Muscle of leg (tissue), 11 donors: ENCODE results near the gene TSPAN18. TPM values are rescaled to one million over a fixed set of nuclear protein-coding genes. Genes with fewer than 3 reads are reported as not detected.

Source experiments
- DNase-seq: peaks from one replicate; pipeline ENCODE4 v3.0.0; 2013
- H3K27ac ChIP-seq: one replicate; pipeline ENCODE4 v1.5.1; 2013; ENCODE audit warnings: mild to moderate bottlenecking, low read length, control low read depth
- H3K27me3 ChIP-seq: one replicate; pipeline ENCODE4 v1.6.1; 2013; ENCODE audit warnings: low read length; ENCODE audit not compliant: control insufficient read depth, insufficient read depth
- H3K36me3 ChIP-seq: one replicate; pipeline ENCODE4 v1.6.1; 2013; ENCODE audit warnings: low read length; ENCODE audit not compliant: control insufficient read depth, insufficient read depth
- H3K4me1 ChIP-seq: one replicate; pipeline ENCODE4 v1.6.1; 2013; ENCODE audit warnings: low read length; ENCODE audit not compliant: control insufficient read depth, insufficient read depth
- H3K4me3 ChIP-seq: one replicate; pipeline ENCODE4 v1.5.1; 2013; ENCODE audit warnings: low read length, control low read depth
- H3K9me3 ChIP-seq: replicated peaks from 2 replicates; pipeline ENCODE4 v1.6.1; 2013; ENCODE audit warnings: low read depth, low read length; ENCODE audit not compliant: control insufficient read depth
- WGBS: methylation state at CpG from one replicate; pipeline ENCODE4 v1.1.5; 2013; ENCODE audit warnings: missing lambda C conversion rate; ENCODE audit not compliant: insufficient coverage; 5-methylcytosine and 5-hydroxymethylcytosine counted together
- polyA plus RNA-seq, 8 donors: library from polyadenylated mRNA; unstranded; fragments of 120-200 nt; gene quantifications; one replicate each; pipeline versions ENCODE4 v1.2.1 to v1.2.3, GENCODE V29; 2013; ENCODE audit warnings: inconsistent platforms in 1 of 8, low replicate concordance in 1 of 8; ENCODE audit not compliant: insufficient read length in 8 of 8, insufficient read depth in 1 of 8
- total RNA-seq: library from RNA; stranded (reverse); fragments of 120-200 nt; gene quantifications from one replicate; pipeline ENCODE4 v1.2.4, GENCODE V29; 2013

Gene TSPAN18
- total and polyA plus RNA-seq, 9 donors: 15.2 to 63.9 (median 44.0) TPM

DNA sequence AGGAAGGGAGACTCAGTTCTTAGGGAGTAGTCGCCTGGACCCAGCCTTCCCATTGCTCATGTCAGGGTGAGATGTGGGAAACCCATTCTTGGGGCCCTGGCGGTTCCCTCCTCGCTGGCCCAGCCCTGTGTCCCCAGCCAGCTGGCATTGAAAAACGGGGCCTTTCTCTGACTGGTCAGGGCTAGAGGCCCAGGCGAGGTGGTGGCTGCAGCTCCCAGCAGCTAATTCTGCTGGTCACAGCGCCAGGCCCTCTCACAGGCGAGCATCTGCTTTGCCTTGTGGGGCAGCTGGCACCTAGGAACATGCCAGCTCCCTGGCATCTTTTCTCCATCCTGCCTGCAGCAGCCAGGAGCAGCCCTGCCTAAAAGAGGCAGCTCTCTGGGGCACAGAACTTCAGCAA is 20.1 kb downstream of the TSPAN18 start:
- 55% methylated on average over 4 of the region's 7 CpGs for WGBS
- peaks cover 52% of the 10 kb centered on the region for H3K4me1 ChIP-seq
- no peaks in the 10 kb centered on the region for H3K27me3 ChIP-seq
- no peaks in the 10 kb centered on the region for H3K9me3 ChIP-seq
- no peak overlapping the region for H3K4me3 ChIP-seq
- H3K27ac ChIP-seq: no peak overlapping the region
- H3K36me3 ChIP-seq: no peaks in the 10 kb centered on the region
- DNase-seq: peak; percentile 70

DNA sequence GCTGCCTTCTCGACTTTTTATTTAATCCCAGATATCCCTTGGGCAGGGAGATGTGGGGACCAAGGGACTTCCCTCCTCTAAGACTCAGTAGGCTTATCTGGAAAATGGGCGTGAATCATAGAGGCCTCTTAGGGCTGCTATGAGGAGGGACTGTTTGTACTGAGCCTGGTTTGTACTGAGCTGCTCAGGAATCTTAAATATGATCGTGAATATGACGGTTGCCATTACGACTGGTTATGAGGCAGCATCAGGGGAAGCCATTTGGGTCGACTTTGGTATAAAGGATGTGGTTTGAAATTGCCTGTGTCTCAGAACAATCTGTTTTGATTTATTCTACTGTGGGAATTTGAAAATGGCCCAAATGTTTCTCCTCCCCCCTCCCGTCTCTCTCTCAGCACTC is 20.6 kb downstream of the TSPAN18 start:
- no peaks in the 10 kb centered on the region for H3K27me3 ChIP-seq
- H3K9me3 ChIP-seq: no peaks in the 10 kb centered on the region
- WGBS: 55% methylated on average over 6 of the region's 7 CpGs
- H3K36me3 ChIP-seq: no peaks in the 10 kb centered on the region
- H3K27ac ChIP-seq: no peak overlapping the region
- no peak overlapping the region for H3K4me3 ChIP-seq
- peaks cover 51% of the 10 kb centered on the region for H3K4me1 ChIP-seq
- no peak for DNase-seq

DNA sequence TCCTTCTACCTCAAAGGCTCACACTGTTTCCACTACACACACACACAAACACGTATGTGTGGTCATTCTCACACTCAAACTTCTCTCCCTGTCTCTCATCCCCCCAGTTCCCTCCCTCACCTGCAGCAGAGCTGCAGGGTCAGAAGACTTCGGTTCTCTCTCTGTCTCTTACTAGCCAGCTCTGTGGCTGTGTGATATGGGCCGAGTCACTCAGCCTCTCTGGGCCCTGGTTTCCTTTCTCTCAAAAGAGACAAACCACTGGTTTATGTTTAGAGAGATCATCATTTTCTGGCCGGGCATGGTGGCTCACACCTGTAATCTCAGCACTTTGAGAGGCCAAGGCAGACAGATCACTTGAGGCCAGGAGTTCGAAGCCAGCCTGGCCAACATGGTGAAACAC is 21.1 kb downstream of the TSPAN18 start:
- Histone ChIP-seq H3K27me3 (no peaks in the 10 kb centered on the region), H3K36me3 (no peaks in the 10 kb centered on the region), H3K9me3 (no peaks in the 10 kb centered on the region), H3K27ac (no peak overlapping the region), H3K4me1 (peaks cover 46% of the 10 kb centered on the region), H3K4me3 (no peak overlapping the region)
- no peak for DNase-seq
- WGBS: 100% methylated on average over 3 of the region's 5 CpGs

DNA sequence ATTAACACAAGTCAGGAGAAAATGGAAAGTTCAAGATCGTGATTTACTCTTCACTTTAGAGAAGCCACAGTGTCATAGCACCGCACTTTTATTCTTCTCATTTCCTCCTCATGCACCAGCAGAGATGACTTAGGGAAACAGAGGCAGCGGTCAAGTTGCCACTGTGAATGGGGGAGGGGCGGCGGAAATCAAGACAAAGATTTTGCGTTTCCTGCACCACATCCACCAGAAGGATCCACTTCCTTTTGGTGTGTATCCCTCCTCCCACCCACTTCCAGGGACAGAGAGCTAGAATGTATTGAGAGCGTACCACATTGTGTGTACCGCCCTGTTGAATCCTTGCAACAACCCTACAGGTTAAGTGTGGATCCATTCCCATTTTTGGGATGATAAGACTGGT is 21.8 kb downstream of the TSPAN18 start:
- no peaks in the 10 kb centered on the region for H3K27me3 ChIP-seq
- WGBS: 80% methylated on average over 1 of the region's 8 CpGs

DNA sequence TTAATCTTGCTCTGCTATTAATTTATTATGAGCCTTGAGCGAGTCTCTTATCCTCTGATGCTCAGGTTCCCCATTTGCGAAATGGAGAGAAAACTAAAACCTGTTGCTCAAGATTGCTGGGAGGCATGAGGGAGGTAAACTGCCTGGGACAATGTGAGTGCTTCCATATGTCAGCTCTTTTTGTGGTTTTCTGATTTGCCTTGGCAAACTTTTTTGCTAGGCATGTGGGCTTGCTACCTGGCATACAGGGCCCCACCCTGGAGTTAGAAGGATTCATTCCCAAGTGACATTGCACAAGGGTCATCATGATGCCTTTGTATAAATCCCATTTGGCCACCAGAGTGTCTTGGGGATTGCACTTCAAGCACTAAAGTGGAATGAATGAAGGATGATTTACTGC is 22.4 kb downstream of the TSPAN18 start:
- no peak for DNase-seq
- Histone ChIP-seq H3K4me3 (no peak overlapping the region), H3K27ac (no peak overlapping the region), H3K4me1 (peaks cover 33% of the 10 kb centered on the region), H3K27me3 (no peaks in the 10 kb centered on the region), H3K36me3 (no peaks in the 10 kb centered on the region), H3K9me3 (no peaks in the 10 kb centered on the region)
- WGBS: no CpG with 5 or more reads among the region's 2 CpGs

More for the DNA sequence above, 21.8 kb downstream of the TSPAN18 start:
- H3K4me3 ChIP-seq: no peak overlapping the region
- no peak overlapping the region for H3K27ac ChIP-seq
- H3K36me3 ChIP-seq: no peaks in the 10 kb centered on the region
- no peaks in the 10 kb centered on the region for H3K9me3 ChIP-seq
- no peak for DNase-seq
- peaks cover 38% of the 10 kb centered on the region for H3K4me1 ChIP-seq

DNA sequence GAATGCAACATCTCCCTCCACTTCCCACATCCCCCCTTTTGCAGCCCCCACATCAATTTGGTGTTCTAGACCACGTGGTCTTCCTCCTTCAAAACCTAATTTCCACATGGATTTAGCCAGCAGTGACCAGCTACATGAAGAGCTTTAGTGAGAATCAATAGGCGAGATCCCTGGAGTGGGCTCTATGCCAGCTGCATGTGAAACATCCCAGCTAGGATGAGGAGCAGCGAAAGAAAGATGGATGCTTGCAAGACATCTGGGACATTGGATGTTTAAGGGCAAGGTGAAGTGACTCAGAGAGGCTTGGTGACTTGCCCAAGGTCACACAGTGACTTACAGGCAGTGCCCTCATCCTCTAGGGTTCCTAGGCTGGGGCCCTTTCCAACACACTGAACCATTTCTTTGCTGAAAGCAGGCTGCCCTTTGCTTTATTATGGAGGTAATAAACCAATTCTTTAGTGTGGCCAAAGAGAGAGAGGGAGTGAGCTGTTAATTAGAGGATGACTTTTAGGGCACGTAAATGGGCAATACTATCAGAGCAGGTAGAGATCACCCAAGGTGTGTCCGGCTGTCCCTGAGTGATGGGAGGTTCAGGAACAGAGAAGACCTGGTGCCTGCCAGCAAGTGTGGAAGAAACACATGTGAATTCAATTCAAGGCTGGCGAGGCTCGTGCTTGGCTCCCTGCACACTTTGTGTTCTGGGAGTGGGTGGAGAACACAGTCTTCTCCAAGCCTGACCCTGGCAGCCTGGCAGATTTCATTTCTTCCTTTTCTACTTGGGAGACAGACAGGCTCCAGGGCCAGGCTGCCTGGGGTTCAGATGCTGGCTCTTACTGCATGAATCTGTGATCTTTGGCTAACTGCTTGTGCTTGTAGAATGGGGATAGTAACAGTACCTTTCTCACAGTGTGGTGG is 24.0 kb downstream of the TSPAN18 start:
- WGBS: 46% methylated on average over 6 of the region's 7 CpGs
- Histone ChIP-seq H3K4me1 (peaks cover 40% of the 10 kb centered on the region), H3K27ac (no peak overlapping the region), H3K36me3 (no peaks in the 10 kb centered on the region), H3K27me3 (peaks cover 3% of the 10 kb centered on the region), H3K9me3 (no peaks in the 10 kb centered on the region), H3K4me3 (no peak overlapping the region)
- peak; percentile 55 for DNase-seq

DNA sequence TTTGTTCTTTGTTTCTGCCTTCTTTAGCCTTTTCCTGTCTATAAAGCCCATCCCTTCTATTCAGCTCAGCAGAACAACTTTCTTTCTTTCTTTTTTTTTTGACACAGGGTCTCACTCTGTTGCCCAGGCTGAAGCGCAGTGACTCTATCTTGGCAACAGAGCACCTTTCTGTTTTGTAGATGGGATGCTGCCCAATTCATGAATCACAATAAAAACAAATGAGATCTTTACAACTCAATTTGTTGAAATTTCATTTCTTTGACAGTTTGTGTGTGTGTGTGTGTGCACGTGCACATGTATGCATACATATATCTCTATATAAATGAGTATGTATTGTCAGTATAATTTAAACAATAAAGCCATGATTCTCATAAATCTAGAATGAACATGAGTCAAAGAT is 25.5 kb downstream of the TSPAN18 start:
- no peaks in the 10 kb centered on the region for H3K9me3 ChIP-seq
- H3K27me3 ChIP-seq: peaks cover 3% of the 10 kb centered on the region
- peaks cover 28% of the 10 kb centered on the region for H3K4me1 ChIP-seq
- no peak overlapping the region for H3K4me3 ChIP-seq
- WGBS: no CpG with 5 or more reads among the region's 2 CpGs
- no peak for DNase-seq
- no peaks in the 10 kb centered on the region for H3K36me3 ChIP-seq
- H3K27ac ChIP-seq: no peak overlapping the region

DNA sequence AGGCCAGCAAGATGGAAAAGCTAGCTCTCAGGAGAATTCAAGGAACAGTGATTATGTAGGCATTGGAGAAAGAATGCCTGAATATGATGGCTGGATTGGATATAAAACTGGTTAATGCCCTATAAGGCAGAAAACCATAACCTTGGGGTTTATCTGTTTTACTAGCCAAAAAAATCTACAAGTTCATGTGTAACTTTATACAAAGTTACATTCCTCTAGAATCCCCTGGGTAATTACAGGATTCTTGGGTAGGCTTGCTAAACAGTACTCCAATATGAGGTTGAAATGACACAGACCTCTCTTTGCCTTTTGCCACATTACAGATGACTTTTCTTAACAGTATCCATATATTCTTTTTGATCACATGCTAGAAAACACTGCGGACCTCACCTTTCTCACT is 26.0 kb downstream of the TSPAN18 start:
- no peak overlapping the region for H3K4me3 ChIP-seq
- H3K27ac ChIP-seq: no peak overlapping the region
- peaks cover 3% of the 10 kb centered on the region for H3K27me3 ChIP-seq
- no peaks in the 10 kb centered on the region for H3K9me3 ChIP-seq
- no peaks in the 10 kb centered on the region for H3K36me3 ChIP-seq
- DNase-seq: no peak
- H3K4me1 ChIP-seq: peaks cover 24% of the 10 kb centered on the region
- 86% methylated on average over 1 of the region's 1 CpG for WGBS

DNA sequence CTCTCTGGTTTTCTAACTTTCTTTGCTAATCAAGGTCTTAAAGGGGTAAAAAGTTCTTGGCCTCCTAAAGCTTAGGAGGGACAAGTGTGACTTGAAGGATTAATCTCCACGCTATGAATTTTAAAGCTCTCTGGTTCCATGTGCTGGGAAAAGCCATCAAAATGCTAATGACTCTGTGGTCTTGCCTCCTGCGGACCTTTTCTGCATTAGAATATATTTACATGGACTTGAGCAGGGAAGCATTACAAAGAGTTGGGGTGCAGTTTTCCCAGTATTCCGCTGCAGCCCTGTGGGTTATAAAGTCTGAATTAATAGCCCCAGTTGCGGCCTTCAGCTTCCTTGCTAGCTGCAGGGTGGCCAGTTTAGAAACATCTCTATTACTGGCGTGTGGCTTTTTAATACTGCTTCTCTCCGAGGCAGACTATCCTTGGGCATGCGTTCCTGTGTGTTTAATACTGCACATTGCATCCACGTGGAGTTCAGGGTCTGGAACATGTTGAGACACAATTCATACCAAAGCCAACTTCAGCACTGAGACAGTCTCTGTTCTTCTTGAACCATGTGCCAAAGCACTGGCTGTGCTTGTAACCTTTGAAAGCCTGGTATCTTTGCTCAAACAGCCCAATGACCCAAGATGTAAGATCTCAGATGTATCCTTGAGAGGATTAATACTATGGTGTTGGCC is 27.3 kb downstream of the TSPAN18 start:
- H3K36me3 ChIP-seq: no peaks in the 10 kb centered on the region
- peaks cover 3% of the 10 kb centered on the region for H3K27me3 ChIP-seq
- peaks cover 23% of the 10 kb centered on the region for H3K4me1 ChIP-seq
- 59% methylated on average over 6 of the region's 8 CpGs for WGBS
- H3K9me3 ChIP-seq: peaks cover 9% of the 10 kb centered on the region
- H3K4me3 ChIP-seq: no peak overlapping the region
- DNase-seq: no peak
- H3K27ac ChIP-seq: no peak overlapping the region

DNA sequence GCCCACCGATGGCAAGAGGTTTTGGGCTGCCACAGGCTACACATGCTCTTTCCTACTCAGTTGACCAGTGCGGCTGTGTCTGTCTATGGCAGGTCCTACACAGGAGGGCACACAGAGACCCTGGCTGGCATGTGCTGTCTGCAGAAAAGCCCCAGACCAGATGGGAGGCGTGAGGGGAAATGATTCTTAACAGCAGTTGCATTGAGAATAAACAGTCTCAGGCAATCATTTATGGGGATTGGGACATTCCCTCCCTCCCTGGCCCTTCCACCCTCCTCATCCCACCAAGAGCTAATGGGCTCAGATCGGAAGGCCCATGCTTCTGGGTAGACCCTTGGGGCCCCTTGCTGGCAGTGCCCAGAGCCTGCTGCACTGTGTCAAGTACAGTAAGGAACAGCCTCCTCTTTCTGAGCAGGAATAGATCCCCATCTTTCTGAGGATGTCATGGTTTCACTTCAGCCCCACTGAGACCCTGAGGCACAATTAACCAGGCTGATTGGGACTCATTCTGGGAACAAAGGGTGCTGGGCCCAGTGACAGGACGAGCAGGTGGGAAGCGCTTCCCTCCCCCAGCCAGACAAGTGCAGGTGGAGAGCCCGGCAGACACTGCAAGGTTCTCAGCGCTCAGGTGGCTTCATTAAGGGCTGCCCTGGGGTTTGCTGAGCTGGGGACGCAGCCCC is 28.3 kb downstream of the TSPAN18 start:
- DNase-seq: no peak
- 45% methylated on average over 8 of the region's 9 CpGs for WGBS
- Histone ChIP-seq H3K27me3 (peaks cover 3% of the 10 kb centered on the region), H3K4me3 (no peak overlapping the region), H3K4me1 (peaks cover 24% of the 10 kb centered on the region), H3K27ac (no peak overlapping the region), H3K36me3 (no peaks in the 10 kb centered on the region), H3K9me3 (peaks cover 9% of the 10 kb centered on the region)
